ENCODE data around the gene IPMK.
"Not testable (repeated sequence)": the region's sequence is repeated elsewhere in the genome, so short reads cannot be mapped to it uniquely, and the experiment has no call there.

IPMK gene

DNA sequence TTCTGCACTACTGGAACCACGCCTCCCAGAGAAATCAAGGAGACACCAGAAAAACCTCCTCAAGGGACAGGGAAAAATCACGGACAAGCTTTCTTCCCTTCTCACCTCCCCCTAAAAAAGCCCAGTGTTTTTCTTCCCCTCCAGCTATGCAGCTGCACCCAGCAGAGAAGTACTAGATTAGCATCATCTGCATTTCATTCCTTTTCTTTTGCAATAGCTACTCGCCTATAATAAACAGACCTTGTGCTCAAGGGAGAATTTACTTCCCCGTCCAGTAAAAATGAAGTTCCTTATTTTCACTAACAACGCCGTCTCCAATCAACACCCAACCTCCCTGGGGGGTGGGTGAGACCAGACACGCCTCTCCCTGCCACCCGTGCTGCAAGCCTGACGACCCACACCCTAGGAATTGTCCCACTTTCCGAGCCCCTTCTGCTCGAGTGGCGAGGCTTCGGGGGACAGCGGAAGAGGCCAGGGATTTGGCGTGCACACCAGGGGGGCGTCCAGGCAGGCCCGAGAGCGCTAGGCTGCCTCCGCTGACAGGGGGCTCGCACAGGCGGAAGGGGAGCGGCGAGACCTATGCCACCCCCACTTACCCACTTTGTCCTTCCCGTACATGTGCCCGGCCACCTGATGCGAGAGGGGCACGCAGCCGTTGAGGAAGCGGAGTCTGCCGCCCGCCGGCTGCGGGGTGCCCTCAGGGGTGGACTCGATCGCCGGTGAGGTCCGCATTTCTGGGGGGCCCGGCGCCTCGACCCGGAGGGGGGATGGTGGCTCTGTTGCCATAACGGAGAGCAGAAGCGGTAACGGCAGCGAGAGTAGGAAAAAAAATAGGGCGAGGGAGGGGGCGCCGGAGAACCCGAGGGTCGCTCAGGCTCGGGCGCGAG is 625 bp downstream of the IPMK start:
- DNase-seq (ENCODE audit: low read depth in 2 of 2): no peak

DNA sequence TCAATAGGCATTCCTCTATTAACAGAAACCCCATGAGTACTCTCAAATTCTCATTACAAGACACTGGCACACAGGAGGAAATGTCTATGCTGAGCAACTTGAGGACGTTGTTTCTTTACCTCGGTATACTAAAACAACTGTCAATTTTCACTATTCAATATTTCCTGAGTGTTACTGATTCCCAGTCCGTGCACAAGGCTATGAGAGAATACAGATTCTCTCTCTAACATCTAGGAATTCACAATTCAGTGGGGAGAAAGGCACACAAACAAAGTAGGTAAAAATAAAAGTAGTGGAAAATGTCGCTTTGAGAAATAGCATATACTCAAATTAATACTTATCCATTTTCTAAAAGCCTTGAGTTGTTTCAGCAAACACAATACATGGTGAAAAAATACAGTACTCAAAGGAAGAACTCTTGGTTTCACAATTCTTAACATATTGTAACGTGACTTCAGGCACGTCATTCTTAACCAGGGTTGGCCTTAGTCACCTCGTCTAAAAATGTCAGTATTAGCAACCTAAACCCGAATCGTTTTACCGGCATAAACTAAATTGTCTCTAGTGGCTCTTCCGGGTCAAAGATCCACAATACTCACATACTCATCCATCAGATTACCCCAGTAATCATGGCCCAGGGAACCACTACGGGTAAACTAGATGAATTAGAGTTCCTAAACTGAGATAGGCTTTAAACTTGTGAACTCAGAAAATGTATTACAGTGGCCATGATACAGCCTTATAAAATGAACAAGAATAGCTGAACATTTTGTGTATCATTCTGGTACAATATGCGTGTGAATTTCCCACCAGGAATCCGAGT is 1.5 kb downstream of the IPMK start:
- no peak for DNase-seq (ENCODE audit: low read depth in 2 of 2)

DNA sequence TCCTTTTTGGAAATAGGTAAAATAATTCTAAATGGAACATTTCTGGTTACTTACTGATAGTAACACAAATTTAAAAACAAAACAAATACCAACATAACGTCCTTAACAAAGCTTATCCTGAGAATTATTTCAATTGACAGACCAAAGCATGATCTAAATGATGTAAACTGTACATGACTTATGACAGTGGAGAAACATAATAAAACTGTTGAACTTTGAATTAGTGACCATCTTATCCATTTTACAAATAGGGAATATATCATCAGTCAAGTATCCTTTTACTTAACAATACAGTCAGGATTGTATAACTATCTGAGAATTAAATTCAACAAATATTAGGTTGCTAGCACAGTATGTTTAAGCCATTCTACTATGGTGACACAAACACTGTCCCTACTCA is 2.4 kb downstream of the IPMK start:
- no peak for DNase-seq (ENCODE audit: low read depth in 2 of 2)

DNA sequence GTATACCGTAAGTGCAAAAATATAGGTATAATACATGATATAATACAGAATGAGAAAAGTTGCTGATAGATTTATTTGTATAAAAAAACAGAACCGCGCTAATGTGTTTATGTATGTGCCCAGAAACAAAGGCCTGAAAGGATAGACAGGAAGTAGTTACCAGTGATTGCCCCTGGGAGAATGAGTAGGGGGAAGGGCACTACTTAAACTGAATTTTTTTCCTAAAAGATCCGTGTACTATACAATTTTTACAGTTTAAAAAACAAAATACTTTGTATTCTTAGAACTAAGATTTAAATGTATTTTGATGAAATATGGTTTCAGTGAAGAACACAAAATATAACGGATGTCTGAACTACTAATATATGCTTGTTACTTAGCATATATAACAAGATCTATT is 2.9 kb downstream of the IPMK start:
- no peak for DNase-seq (ENCODE audit: low read depth in 2 of 2)

DNA sequence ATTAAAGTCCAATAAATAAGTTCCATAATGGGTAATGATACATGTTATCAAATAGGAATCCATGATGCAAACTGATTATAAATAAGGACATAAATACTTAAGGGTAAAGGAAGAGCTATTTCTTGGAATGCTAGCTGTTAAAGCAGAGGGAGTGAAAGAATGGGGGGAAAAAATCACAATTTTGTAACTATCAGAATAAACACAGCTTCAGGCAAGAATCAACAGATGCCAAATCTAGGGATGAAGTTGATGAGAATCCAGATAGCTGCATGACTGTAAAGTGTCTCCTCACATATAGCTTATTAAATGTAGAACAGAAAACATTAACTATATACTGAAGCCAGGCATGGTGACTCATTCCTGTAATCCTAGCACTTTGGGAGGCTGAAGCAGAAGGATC is 4.9 kb downstream of the IPMK start:
- no peak for DNase-seq (ENCODE audit: low read depth in 2 of 2)

DNA sequence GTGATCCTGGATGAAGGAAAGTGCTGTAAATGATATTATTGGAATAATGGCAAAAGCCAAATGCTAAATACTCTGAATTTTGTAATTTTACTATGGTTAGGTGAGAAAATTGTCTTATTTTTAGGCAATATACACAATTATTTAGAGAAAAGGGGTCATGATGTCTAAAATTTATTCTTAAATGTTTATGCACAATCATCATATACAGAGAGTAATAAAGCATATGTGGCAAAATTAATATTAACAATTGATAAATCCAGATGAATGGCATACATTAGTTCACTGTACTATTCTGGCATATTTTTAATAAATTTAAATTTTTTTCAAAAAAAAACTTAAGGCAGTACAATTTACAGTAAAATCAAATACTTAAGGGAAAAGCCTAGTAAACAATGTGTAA is 7.4 kb downstream of the IPMK start:
- DNase-seq (ENCODE audit: low read depth in 2 of 2): no peak

DNA sequence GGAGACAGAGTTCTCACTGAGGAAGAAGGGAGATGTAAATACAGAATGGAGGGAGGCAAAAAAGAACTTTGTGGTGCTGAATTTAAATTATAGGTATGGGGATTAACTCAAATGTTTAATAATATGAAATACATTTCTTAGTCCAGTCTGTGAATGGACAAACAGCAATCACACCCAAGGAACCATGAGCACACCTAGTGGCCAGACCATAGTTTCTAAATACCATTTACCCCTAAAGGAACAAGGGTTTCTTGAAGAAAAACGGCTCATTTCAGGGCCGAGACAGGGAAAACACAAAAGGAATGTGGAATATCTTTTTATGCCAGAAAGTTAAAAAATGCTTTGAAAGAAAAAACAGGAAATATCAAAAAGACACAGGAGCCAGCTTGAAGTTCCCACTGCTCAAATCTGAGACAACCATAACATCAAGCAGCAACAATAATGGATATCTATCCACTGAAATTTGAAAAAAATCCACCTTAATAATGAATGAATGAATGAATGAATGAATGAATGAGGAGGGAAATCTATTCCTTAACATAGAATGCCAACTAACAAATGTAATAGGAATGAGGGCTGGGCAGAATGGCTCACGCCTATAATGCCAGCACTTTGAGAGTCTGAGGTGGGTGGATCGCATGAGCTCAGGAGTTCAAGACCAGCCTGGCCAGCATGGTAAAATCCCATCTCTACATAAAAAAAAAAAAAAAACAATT is 8.6 kb downstream of the IPMK start:
- no peak for DNase-seq (ENCODE audit: low read depth in 2 of 2)

DNA sequence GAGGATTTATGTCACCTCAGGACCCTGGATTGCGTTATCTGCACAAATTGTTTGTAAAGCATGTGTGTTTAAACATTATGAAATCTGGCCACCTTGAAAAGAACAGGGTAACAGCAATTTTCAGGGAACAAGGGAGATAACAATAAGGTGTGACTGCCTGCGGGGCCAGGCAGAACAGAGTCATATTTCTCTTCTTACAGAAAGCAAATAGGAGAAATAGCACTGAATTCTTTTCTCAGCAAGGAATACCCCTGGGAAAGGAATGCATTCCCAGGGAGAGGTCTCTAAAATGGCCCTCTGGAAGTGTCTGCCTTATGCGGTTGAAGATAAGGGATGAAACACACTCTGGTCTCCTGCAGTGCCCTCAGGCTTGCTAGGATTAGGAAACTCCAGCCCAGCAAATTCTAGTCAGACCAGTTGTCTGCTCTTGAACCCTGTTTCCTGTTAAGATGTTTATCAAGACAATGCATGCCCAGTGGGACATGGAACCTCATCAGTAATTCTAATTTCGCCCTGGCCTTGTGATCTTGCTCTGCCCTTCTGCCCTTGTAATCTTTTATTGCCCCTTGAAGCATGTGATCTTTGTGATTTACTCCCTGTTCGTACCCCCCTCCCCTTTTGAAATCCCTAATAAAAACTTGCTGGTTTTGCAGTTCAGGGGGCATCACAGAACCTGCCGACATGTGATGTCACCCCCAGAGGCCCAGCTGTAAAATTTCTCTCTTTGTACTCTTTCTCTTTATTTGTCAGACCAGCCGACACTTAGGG is 11.5 kb downstream of the IPMK start:
- DNase-seq (ENCODE audit: low read depth in 2 of 2): not testable (repeated sequence)

DNA sequence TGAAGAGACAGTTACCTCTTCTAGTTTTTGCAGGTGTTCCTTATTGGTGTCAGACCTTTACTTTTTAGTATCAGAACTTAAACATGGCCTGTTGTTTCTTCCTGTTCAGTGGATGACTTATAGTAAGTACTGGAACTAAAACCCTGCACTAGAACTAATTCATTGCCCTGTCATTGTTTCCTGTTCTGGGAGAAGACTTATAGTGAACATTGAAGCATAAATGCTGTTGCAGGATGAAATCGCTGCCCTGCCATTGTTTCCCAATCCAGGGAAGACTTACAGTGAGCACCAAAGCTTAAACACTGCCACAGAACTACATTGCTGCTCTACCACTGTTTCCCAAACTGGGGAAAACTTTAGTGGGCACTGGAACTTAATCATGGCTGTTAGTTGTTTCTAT is 13.1 kb downstream of the IPMK start:
- no peak for DNase-seq (ENCODE audit: low read depth in 2 of 2)

DNA sequence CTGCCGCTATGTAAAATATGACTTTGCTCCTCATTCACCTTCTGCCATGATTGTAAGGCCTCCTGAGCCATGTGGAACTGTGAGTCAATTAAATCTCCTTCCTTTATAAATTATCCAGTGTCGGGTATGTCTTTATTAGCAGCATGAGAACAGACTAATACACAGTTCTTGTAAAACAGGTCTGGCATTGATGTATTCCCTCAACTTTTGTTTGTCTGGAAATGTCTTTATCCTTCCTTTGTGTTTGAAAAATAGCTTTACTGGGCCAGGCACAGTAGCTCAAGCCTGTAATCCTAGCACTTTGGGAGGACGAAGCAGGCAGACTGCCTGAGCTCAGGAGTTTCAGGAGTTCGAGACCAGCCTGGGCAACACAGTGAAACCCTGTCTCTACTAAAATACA is 14.5 kb downstream of the IPMK start:
- DNase-seq (ENCODE audit: low read depth in 2 of 2): no peak

DNA sequence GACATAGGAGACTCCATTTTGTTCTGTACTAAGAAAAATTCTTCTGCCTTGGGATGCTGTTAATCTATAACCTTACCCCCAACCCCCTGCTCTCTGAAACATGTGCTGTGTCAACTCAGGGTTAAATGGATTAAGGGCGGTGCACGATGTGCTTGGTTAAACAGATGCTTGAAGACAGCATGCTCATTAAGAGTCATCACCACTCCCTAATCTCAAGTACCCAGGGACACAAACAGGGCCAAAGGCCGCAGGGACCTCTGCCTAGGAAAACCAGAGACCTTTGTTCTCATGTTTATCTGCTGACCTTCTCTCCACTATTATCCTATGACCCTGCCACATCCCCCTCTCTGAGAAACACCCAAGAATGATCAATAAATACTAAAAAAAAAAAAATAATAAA is 23.0 kb downstream of the IPMK start:
- not testable (repeated sequence) for DNase-seq (ENCODE audit: low read depth in 2 of 2)

DNA sequence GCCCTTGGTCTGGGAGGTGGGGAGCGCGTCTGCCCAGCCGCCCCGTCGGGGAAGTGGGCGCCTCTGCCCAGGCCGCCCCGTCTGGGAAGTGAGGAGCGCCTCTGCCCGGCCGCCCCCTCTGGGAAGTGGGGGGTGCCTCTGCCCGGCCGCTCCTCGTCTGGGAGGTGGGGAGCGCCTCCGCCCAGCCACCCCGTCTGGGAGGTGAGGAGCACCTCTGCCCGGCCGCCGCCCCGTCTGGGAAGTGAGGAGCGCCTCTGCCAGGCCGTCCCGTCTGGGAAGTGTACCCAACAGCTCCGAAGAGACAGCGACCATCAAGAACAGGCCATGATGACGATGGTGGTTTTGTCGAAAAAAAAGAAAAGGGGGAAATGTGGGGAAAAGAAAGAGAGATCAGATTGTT is 23.5 kb downstream of the IPMK start:
- DNase-seq (ENCODE audit: low read depth in 2 of 2): not testable (repeated sequence)

DNA sequence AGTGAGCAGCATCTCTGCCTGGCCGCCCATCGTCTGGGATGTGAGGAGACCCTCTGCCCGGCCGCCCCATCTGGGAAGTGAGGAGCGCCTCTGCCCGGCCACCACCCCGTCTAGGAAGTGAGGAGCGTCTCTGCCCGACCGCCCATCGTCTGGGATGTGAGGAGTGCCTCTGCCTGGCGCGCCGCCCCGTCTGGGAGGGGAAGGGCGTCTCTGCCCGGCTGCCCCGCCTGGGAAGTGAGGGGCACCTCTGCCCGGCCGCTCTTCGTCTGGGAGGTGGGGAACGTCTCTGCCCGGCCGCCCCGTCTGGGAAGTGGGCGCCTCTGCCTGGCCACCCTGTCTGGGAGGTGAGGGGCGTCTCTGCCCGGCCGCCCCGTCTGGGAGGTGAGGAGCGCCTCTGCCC is 23.9 kb downstream of the IPMK start:
- DNase-seq (ENCODE audit: low read depth in 2 of 2): not testable (repeated sequence)

DNA sequence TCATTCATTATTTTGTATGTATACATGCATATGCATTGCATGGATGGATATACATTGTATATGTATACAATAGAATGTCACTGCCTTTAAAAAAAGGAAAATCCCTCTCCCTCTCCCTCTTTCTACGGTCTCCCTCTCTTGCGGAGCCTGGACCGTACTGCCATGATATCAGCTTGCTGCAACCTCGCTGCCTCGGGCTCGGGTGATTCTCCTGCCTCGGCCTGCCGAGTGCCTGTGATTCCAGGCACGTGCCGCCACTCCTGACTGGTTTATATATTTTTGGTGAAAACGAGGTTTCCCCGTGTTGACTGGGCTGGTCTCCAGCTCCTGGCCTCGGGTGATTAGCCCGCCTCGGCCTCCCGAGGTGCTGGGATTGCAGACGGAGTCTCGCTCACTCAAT is 24.4 kb downstream of the IPMK start:
- DNase-seq (ENCODE audit: low read depth in 2 of 2): no peak

DNA sequence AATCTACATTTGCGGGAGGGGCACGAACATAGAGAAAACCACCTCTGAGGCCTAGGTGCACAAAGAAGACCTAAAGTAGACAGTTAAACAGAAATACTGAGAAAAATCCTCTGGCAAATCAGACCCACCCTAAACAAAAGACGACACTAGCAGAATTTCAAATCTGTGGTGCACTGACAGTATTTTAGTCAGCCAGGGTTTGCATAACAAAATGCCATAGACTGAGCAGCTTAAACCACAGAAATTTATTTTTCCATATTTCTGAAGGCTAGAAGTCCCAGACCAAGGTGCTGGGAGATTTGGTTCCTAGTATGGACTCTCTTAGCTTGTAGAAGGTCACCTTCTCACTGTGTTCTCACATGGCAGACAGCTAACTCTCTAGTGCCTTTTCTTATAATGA is 26.3 kb downstream of the IPMK start:
- DNase-seq (ENCODE audit: low read depth in 2 of 2): no peak

DNA sequence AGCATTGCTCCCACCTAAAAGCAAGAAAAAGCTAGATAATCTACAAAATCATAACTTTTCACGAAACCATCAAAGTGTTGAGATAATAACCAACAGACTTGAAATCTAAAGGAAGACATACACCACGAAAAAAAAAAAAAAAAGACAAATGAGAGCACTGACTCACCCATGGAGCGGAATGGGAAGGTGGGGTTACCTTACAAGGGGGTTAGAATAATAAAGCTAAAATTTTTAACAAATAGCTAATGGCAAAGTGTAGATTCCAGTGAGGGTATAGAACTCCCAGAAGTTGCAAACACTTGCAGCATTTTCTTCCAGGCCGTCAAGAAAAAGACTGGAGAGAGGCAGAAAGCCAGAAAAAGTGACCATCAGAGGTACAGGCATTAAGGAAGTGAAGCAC is 27.2 kb downstream of the IPMK start:
- DNase-seq (ENCODE audit: low read depth in 2 of 2): no peak

DNA sequence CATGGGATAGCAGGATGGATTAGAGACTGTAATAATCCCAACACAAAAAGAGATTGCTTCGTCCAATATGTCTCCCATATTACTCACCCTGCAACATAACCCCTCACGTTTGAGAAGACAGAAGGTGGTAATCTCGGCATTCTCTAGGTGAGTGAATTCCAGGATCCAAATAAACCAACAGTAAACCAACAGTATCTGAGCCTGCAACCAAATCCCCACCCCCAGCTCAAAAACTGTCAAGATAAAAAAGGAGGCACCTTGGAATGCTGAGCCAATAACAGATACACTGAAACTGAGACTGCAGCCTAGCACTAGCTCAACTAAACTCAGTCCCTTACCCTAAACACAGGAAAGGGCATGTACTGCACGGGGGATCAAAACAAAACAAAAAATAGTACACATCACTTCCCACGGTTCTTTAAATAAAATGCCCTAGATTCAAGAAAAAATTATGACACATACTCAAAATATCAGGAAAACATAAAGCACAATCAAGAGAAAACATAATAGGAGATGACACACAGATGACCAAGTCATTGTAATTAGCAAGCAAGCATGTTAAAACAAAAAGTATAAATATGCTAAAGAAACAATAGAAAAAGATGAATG is 28.0 kb downstream of the IPMK start:
- no peak for DNase-seq (ENCODE audit: low read depth in 2 of 2)

DNA sequence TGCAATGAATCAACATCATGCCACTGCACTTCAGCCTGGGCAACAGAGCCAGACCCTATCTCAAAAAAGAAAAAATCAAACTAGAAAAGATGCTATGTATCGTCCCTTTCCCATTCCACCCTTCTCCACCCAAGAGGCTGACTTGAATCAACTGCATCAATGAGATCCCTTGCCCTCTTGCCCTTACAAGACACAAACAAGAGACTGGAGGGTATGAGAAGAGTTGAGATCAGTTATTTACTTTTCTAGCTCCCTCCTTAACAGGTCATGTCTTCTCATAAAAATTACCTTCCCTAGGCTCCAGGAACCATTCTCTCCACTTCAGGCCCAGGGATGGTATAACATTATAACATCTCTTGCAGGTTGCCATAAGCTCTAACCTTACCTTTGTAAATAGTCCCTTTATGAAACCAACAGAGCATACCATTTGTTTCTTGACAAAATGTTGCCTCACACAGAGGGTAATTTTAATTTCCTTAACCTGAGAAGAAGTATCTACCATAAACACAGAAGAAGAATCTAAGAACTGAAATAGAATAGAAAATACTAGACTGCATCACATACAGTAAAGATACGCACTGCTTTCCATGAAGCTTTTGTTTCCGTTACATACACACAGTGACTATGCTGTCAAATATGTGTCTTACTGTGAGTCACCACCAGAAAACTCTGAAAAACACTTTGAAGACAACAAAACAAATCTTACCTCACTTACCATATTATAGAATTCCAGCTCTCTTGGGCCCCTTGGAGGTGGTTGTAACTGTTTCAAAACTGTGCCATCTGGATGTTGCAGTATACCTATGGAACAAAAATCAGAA is 30.5 kb downstream of the IPMK start:
- no peak for DNase-seq (ENCODE audit: low read depth in 2 of 2)

DNA sequence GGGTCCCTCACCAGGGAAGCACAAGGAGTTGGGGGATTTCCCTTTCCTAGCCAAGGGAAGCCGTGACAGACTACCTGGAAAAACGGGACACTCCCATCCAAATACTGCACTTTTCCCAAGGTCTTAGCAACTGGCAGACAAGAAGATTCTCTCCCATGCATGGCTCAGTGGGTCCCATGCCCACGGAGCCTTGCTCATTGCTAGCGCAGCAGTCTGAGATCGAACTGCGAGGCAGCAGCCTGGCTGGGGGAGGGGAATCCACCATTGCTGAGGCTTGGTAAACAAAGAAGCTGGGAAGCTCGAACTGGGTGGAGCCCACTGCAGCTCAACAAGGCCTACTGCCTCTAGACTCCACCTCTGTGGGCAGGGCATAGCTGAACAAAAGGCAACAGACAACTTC is 37.8 kb downstream of the IPMK start:
- not testable (repeated sequence) for DNase-seq (ENCODE audit: low read depth in 2 of 2)

DNA sequence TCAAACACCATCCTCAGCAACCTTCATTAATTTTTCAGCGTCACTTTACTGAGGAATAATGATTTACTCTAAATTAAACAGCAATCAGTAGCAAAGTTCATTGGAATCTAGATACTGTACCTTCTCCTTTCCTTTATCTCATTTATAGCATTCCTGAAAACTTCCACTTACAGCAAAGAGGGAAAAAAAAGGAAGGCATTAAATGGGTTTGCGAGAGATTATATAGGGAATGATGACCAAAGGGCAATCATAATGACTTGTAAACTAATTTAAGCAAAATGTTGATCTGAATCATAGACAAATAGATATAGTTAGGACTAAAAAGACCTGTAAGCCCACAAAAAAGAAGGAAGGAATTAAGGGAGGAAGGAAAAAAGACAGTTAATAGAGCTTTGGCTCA is 42.0 kb downstream of the IPMK start:
- DNase-seq (ENCODE audit: low read depth in 2 of 2): no peak
